ENCODE results near the gene IFT57. TPM values are rescaled to one million over a fixed set of nuclear protein-coding genes. Genes with fewer than 3 reads are reported as not detected.
"Not testable (repeated sequence)": the region's sequence is repeated elsewhere in the genome, so short reads cannot be mapped to it uniquely, and the experiment has no call there.

IFT57 gene
- total RNA-seq, 1 donor from 2014 or later: 43.1 TPM

- no peak for DNase-seq (ENCODE audit: low spot score in 2 of 2, unreplicated experiment in 2 of 2)
- H3K27ac Mint-ChIP-seq: no peak overlapping the region
- H3K9me3 Mint-ChIP-seq: no peaks in the 10 kb centered on the region
- no peaks in the 10 kb centered on the region for H3K4me1 Mint-ChIP-seq
- H3K36me3 Mint-ChIP-seq: peaks cover 16% of the 10 kb centered on the region
- no peak overlapping the region for H3K4me3 Mint-ChIP-seq
- no peaks in the 10 kb centered on the region for H3K27me3 Mint-ChIP-seq (ENCODE audit: low read depth)
- no peak for TF ChIP-seq CTCF (IDR thresholded peaks at IDR 0.05; ENCODE audit: unreplicated experiment)
Measured at GRCh38 chr3:108159105-108159504, 63.1 kb downstream of the IFT57 start.

- Mint-ChIP-seq H3K4me1 (peaks cover 4% of the 10 kb centered on the region), H3K4me3 (no peak overlapping the region), H3K36me3 (peaks cover 16% of the 10 kb centered on the region), H3K9me3 (no peaks in the 10 kb centered on the region), H3K27ac (no peak overlapping the region), H3K27me3 (ENCODE audit: low read depth) (no peaks in the 10 kb centered on the region)
- DNase-seq (ENCODE audit: low spot score in 2 of 2, unreplicated experiment in 2 of 2): no peak
- no peak for TF ChIP-seq CTCF (IDR thresholded peaks at IDR 0.05; ENCODE audit: unreplicated experiment)
Measured at GRCh38 chr3:108158251-108158650, 64.0 kb downstream of the IFT57 start.

- Mint-ChIP-seq H3K9me3 (no peaks in the 10 kb centered on the region), H3K27me3 (ENCODE audit: low read depth) (no peaks in the 10 kb centered on the region), H3K36me3 (peaks cover 10% of the 10 kb centered on the region), H3K4me3 (no peak overlapping the region), H3K4me1 (peaks cover 7% of the 10 kb centered on the region), H3K27ac (no peak overlapping the region)
- DNase-seq (ENCODE audit: low spot score in 2 of 2, unreplicated experiment in 2 of 2): no peak
- no peak for TF ChIP-seq CTCF (IDR thresholded peaks at IDR 0.05; ENCODE audit: unreplicated experiment)
Measured at GRCh38 chr3:108157273-108157672, 65.0 kb downstream of the IFT57 start.

GRCh38 chr3:108156312-108156853 lies 65.8 kb downstream of the IFT57 start:
- H3K4me1 Mint-ChIP-seq: peaks cover 7% of the 10 kb centered on the region
- no peak for DNase-seq (ENCODE audit: low spot score in 2 of 2, unreplicated experiment in 2 of 2)
- H3K27me3 Mint-ChIP-seq (ENCODE audit: low read depth): no peaks in the 10 kb centered on the region
- TF ChIP-seq CTCF (IDR thresholded peaks at IDR 0.05; ENCODE audit: unreplicated experiment): no peak
- peaks cover 10% of the 10 kb centered on the region for H3K36me3 Mint-ChIP-seq
- H3K27ac Mint-ChIP-seq: no peak overlapping the region
- H3K9me3 Mint-ChIP-seq: no peaks in the 10 kb centered on the region
- no peak overlapping the region for H3K4me3 Mint-ChIP-seq

GRCh38 chr3:108155642-108156041 lies 66.6 kb downstream of the IFT57 start:
- not testable (repeated sequence) for H3K27ac Mint-ChIP-seq; H3K9me3 Mint-ChIP-seq; H3K36me3 Mint-ChIP-seq; DNase-seq (ENCODE audit: low spot score in 2 of 2, unreplicated experiment in 2 of 2); H3K4me3 Mint-ChIP-seq; H3K27me3 Mint-ChIP-seq (ENCODE audit: low read depth); H3K4me1 Mint-ChIP-seq

GRCh38 chr3:108153451-108153981 lies 68.7 kb downstream of the IFT57 start:
- H3K27ac Mint-ChIP-seq: no peak overlapping the region
- no peaks in the 10 kb centered on the region for H3K36me3 Mint-ChIP-seq
- no peak for DNase-seq (ENCODE audit: low spot score in 2 of 2, unreplicated experiment in 2 of 2)
- H3K27me3 Mint-ChIP-seq (ENCODE audit: low read depth): no peaks in the 10 kb centered on the region
- H3K4me3 Mint-ChIP-seq: no peak overlapping the region
- H3K4me1 Mint-ChIP-seq: peaks cover 7% of the 10 kb centered on the region
- H3K9me3 Mint-ChIP-seq: no peaks in the 10 kb centered on the region
- no peak for TF ChIP-seq CTCF (IDR thresholded peaks at IDR 0.05; ENCODE audit: unreplicated experiment)
